PC-9 (cell line): Measurements from ENCODE around the gene ADGRV1. TPM values are rescaled to one million over a fixed set of nuclear protein-coding genes. Genes with fewer than 3 reads are reported as not detected.

Source experiments
- BruUV-seq: library from RNA; stranded (reverse); fragments of 400-500 nt; replicated peaks from 2 replicates; lab custom pipeline; 2021; lab: Mats Ljungman, UMichigan
- CTCF ChIA-PET: fragments of 300-600 bp; sonication (Branson Sonifier 250); formaldehyde crosslinking; loops from one replicate; lab custom pipeline; 2022; ENCODE audit warnings: antibody characterized with exemption; lab: Charles Lee
- POLR2A ChIA-PET: fragments of 300-600 bp; sonication (Branson Sonifier 250); formaldehyde crosslinking; loops from one replicate; lab custom pipeline; 2022; ENCODE audit warnings: antibody characterized with exemption; ENCODE audit not compliant: unreplicated experiment; lab: Charles Lee
- DNase-seq, 2 experiments: peaks; one replicate each; pipeline versions ENCODE4 v3.0.0 to v3.0.0-alpha.2; 2015 to 2022; ENCODE audit warnings: mixed read lengths in 1 of 2
- H2AFZ ChIP-seq: fragments of 200-600 bp; sonication (generic); 2 replicates; pipeline ENCODE4 v1.8.1; 2017; ENCODE audit warnings: antibody characterized with exemption
- H3F3A ChIP-seq: fragments of 200-600 bp; sonication (generic); 2 replicates; pipeline ENCODE4 v1.8.1; 2017; ENCODE audit warnings: antibody characterized with exemption, mild to moderate bottlenecking, low read depth; ENCODE audit not compliant: insufficient read depth
- H3K27ac ChIP-seq: fragments of 200-600 bp; sonication (generic); 2 replicates; pipeline ENCODE4 v1.6.1; 2016; ENCODE audit warnings: mixed run types
- H3K27me3 ChIP-seq: fragments of 200-600 bp; sonication (generic); 2 replicates; pipeline ENCODE4 v1.6.1; 2016; ENCODE audit warnings: low read depth, mixed run types; ENCODE audit not compliant: insufficient read depth
- H3K36me3 ChIP-seq: fragments of 200-600 bp; sonication (generic); 2 replicates; pipeline ENCODE4 v1.6.1; 2016; ENCODE audit warnings: low read depth, mixed run types
- H3K4me1 ChIP-seq: fragments of 200-600 bp; sonication (generic); replicated peaks from 2 replicates; pipeline ENCODE4 v1.6.1; 2016; ENCODE audit warnings: mixed run types; ENCODE audit not compliant: insufficient read depth
- H3K4me2 ChIP-seq: fragments of 200-600 bp; sonication (generic); 2 replicates; pipeline ENCODE4 v1.6.1; 2017; ENCODE audit warnings: mixed run types
- H3K4me3 ChIP-seq: fragments of 200-600 bp; sonication (generic); 2 replicates; pipeline ENCODE4 v1.6.1; 2016; ENCODE audit warnings: mixed run types
- H3K79me2 ChIP-seq: fragments of 200-600 bp; sonication (generic); 2 replicates; pipeline ENCODE4 v1.6.1; 2017; ENCODE audit warnings: low read depth, mixed run types
- H3K9me2 ChIP-seq: fragments of 200-600 bp; sonication (generic); 2 replicates; pipeline ENCODE4 v1.8.1; 2017; ENCODE audit warnings: mild to moderate bottlenecking; ENCODE audit not compliant: insufficient read depth
- H3K9me3 ChIP-seq: fragments of 200-600 bp; sonication (generic); 2 replicates; pipeline ENCODE4 v1.8.1; 2016; ENCODE audit warnings: low read depth; ENCODE audit not compliant: insufficient read depth
- H4K20me1 ChIP-seq: fragments of 200-600 bp; sonication (generic); 2 replicates; pipeline ENCODE4 v1.8.1; 2017; ENCODE audit not compliant: insufficient read depth
- CTCF ChIP-seq: fragments of 200-600 bp; sonication (generic); conservative IDR thresholded peaks from 2 replicates; pipeline ENCODE4 v1.6.1; 2017; ENCODE audit warnings: mixed run types, antibody characterized with exemption, mild to moderate bottlenecking, moderate library complexity
- EZH2 ChIP-seq: fragments of 200-600 bp; sonication (generic); IDR thresholded peaks from 2 replicates; pipeline ENCODE4 v1.8.0; 2017; ENCODE audit warnings: antibody characterized with exemption, low read depth
- intact Hi-C: fragments of 100-400 bp; cut with micrococcal nuclease; formaldehyde crosslinking; loops from one replicate; pipeline ENCODE4 v1.10.0; 2022; ENCODE audit not compliant: unreplicated experiment
- total RNA-seq: library from RNA; stranded (reverse); gene quantifications from 2 replicates; pipeline ENCODE4 v1.2.3, GENCODE V29; 2021

The ADGRV1 gene
- total RNA-seq, 1 experiment from 2014 or later = 1.0 TPM

DNA sequence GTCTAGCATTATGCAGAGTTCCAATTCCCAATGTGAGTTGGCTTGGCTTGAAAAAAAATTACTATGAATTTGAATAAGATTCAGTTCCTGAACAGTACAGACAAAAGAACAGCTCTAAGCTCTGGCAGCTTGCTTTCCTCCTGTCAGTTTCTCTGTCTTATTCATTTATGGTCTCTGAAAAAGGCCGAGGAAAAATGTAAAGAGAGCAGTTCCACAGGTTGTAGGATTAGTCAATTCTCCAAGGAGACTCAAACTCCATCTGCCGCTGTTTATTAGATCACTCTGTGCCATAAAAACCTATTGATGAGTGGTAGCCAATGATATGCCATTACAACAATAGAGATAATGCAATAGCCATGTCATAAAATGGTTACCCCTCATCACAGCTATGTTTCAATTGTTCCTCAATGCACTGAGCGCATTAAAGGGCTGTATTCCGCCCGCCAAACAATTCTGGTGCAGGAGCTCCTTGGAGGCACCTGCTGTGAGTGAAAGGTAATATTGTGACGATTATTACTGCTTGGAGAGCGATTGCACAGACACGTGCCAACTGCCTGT is 636.3 kb downstream of the ADGRV1 start:
- CTCF ChIA-PET = no interaction called here
- POLR2A ChIA-PET = no interaction called here
- no peak for DNase-seq
- H3K9me3 ChIP-seq = no peaks in the 10 kb centered on the region
- intact Hi-C loops = no loop called here
- no peak for TF ChIP-seq EZH2
- no peak for TF ChIP-seq CTCF
- H3F3A ChIP-seq = no peaks in the 10 kb centered on the region
- no peak overlapping the region for H3K4me3 ChIP-seq
- no peaks in the 10 kb centered on the region for H3K36me3 ChIP-seq
- no peaks in the 10 kb centered on the region for H3K27me3 ChIP-seq
- H2AFZ ChIP-seq = no peak overlapping the region
- peaks cover 9% of the 10 kb centered on the region; the same call in 1 of the 2 replicates for H3K9me2 ChIP-seq
- no peaks in the 10 kb centered on the region for H3K79me2 ChIP-seq
- H3K4me1 ChIP-seq = peaks cover 6% of the 10 kb centered on the region; the same call in 1 of the 2 replicates
- BruUV-seq = no TSS peak
- H4K20me1 ChIP-seq = no peaks in the 10 kb centered on the region
- no peak overlapping the region for H3K4me2 ChIP-seq
- no peak overlapping the region for H3K27ac ChIP-seq

DNA sequence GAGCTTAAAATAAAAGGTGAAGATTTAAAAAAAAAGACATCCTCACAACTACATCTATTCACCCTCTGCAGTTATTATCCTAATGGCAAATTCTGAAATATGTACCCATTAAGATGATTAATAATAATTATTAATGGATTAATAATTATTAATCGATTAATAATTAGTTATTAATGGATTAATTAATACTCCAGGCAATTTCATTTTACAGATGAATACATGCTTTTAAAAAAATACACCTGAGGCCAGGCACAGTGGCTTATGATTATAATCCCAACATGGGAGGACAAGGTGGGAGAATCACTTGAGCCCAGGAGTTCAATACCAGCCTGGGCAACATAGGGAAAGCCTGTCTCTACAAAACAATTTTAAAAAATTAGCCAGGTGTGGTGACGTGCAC is 642.1 kb downstream of the ADGRV1 start:
- CTCF ChIA-PET = no interaction called here
- DNase-seq = no peak
- Histone ChIP-seq H3K9me3 (no peaks in the 10 kb centered on the region), H2AFZ (no peak overlapping the region), H3K36me3 (no peaks in the 10 kb centered on the region), H3K4me1 (no peaks in the 10 kb centered on the region), H3K9me2 (peaks cover 5% of the 10 kb centered on the region; the same call in 1 of the 2 replicates), H3K4me3 (no peak overlapping the region), H3K79me2 (no peaks in the 10 kb centered on the region), H3F3A (no peaks in the 10 kb centered on the region), H3K27ac (no peak overlapping the region), H3K4me2 (no peak overlapping the region), H4K20me1 (no peaks in the 10 kb centered on the region), H3K27me3 (no peaks in the 10 kb centered on the region)
- no TSS peak for BruUV-seq
- no peak for TF ChIP-seq CTCF
- TF ChIP-seq EZH2 = no peak
- intact Hi-C loops = no loop called here
- POLR2A ChIA-PET = no interaction called here

DNA sequence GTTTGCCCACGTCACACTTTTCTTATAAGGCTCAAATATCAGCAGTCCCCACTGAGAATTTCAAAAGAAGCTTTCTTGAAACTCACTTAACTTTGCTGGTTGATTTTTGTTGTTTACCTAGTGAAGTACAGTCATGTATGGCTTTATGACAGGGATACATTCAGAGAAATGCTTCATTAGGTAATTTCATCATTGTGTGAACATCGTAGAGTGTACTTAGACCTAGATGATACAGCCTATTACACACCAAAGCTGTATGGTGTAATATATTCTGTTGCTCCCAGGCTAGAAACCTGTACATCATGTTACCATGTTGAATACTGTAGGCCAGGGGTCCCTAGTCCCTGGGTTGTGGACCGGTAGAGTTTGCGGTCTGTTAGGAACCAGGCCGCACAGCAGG is 647.5 kb downstream of the ADGRV1 start:
- ChIA-PET POLR2A (no interaction called here), CTCF (no interaction called here)

More for the DNA sequence above, 647.5 kb downstream of the ADGRV1 start:
- H3K4me3 ChIP-seq = no peak overlapping the region
- intact Hi-C loops = no loop called here
- no peak for DNase-seq
- H3K27me3 ChIP-seq = no peaks in the 10 kb centered on the region
- H3K4me2 ChIP-seq = no peak overlapping the region
- H3K9me3 ChIP-seq = no peaks in the 10 kb centered on the region
- H3K27ac ChIP-seq = no peak overlapping the region
- TF ChIP-seq EZH2 = no peak
- no peak for TF ChIP-seq CTCF
- H4K20me1 ChIP-seq = no peaks in the 10 kb centered on the region
- no peaks in the 10 kb centered on the region for H3F3A ChIP-seq
- no peaks in the 10 kb centered on the region for H3K79me2 ChIP-seq
- H2AFZ ChIP-seq = no peak overlapping the region
- no peaks in the 10 kb centered on the region for H3K4me1 ChIP-seq
- H3K36me3 ChIP-seq = no peaks in the 10 kb centered on the region
- no TSS peak for BruUV-seq
- no peaks in the 10 kb centered on the region for H3K9me2 ChIP-seq
